NCI-H345 treated with DMSO at 0.1 percent for 48 hours (cell line): ENCODE measurements around the gene ZNHIT2.

Experiments used
- DNase-seq: peaks from one replicate; lab custom pipeline; 2025; ENCODE audit not compliant: unreplicated experiment; lab: John Stamatoyannopoulos, UW

The ZNHIT2 gene

DNA sequence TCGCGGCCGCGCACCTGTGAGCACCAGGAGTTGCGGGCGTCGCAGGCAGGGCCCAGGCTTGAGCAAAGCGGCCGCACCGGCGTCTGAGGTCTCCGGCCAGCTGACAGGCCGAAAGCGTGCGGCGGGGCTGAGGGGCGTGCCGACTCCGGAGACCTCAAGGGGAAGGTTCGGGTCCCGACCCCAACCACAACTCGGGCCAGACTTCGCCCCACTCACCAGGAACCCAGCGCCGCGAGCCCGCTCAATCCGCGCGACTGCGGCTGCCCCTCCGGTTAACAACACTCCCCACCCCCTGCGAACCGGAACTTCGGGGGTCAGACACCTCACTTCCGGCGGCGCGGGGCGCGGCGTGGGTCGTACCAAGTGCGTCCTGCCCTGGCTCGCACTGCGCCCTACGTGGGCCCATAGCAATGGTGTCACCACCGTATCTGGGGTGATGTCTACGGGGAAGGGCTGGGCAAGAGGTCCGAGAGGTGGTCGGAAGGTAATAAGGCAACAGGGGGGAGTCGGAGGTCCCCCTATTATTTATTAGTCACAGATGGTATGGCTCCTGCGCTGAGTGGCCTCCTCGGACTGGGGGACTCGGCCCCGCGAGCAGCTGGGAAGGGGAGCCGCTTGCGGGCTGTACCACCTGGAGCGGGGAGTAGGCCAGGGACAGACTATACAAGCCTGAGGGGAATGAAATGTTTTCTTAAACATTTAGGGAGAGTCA lies 16.9 kb upstream of the ZNHIT2 start, which contains the start of gene SYVN1:
SYVN1 (minus strand) TSS at position 280 of the 712 bp plus-strand sequence. CDS start 918 bp downstream, outside the sequence.
- peak; percentile 99 for DNase-seq

DNA sequence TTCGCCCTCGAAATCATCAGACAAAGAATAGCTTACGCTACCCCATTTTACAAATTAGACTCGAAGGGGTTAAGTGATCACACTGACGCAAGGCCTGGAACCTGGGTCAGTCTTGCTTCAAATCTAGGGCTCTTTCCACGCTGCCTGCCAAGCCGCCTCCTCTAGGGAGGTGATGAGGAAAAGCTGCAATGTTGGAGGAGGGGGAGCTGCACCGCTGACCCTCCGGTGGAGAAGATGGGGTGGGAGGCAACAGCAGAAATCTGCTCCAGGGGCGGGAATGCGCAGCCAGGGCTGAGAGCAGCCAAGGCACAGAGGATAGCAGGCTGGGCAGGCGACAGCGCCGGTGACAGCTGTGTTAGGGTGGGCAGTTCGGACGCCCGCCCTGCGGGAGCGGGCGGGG lies 16.2 kb upstream of the ZNHIT2 start:
- DNase-seq = no peak

DNA sequence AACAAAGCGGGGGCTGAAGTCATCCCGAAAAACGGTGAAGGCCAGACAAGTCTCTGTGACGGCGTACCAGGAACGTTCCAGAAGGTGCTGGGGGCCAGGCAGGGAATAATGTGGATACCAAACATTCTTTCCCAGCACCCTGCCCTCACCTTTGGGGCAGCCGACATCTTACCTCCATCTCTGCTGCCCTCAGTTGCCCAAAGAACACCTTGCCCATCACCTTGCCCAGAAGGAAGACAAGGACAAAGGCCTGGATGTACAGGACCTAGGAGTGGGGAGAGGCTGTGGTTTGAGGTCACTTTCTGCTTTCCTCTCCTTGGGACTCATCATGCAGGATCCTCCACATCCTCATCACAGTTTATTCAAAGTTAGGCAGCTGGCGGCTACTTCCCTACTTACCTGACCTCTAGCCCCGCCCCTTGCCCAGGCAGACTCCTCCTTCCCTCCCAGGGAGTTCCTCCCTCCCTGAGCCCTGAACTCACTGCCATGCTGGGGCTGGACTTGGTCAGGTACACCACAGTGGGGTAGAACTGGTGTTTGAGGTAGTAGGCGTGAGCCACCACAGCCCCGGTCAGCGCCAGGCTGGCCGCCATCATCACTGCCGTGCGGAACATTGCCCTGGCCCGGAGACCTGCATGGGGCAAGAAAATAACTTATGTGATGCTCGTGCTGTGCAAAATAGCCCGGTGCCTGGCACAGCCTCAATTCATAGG lies 15.6 kb upstream of the ZNHIT2 start:
- no peak for DNase-seq

DNA sequence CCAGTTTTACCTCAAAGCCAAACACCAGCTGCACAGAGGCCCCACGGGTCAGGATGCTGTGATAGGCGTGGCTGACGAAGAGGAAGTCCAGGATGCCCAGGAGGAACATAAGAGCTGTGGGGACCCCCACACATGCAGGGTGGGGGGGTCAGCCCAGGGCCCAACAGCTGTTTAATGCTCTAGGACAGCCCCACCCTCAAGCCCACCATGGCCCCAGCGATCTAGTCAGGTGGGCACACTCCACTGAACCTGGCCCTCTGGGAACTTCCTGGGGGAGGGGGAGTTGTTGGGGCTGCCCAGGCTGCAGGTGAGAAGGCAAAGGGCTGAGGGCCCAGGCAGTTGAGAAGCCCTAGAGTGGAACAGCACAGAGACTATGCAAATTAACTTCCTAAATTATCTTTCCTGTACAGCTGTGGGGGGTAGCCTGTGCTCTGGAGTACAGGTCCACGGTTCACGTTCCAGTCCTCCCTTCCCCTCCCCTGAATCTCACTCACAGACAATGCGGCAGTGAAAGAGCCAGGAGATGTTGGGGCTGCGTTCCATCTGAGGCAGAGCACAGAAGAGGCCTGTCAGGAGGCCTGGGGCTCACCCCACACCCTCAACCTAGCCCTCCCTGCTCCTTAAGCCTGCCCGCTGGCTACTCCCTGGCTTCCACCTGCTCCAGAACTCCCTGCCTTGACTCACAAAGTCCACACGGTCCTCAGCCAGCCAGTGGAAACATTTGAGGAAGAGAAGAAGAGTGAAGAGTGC lies 14.9 kb upstream of the ZNHIT2 start:
- no peak for DNase-seq

DNA sequence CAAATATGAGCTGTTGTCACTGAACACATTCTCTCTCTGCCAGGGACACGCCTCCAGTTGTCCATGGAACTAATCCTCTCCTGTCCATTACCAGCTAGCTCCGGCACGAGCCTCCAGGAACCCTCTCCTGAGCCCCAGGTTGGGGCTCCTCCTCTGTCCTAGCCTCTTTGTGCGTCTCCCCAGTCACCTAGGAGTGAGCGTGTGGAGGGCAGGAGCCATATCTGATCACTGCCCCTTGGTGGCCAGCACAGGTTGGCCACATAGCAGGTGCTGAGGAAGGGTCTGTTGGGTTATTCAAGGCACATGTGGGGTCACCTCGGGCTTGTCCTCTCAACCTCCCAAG lies 14.4 kb upstream of the ZNHIT2 start:
- DNase-seq = no peak

DNA sequence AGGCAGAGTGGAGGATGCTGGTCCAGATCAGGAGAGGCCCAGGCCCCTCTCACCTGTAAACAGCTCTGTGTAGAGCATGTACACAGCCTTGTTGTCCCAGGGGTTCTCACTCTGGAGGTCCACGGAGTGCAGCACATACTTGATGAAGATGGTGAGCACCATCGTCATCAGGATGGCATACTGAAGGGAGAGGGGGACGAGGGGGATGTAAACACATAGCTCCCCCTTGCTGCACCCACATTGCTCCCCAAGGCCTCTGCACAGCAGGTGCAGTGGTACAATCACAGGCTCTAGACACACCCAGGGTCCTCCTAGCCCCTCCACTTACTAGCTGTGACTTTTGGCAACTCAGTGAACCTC lies 13.9 kb upstream of the ZNHIT2 start:
- no peak for DNase-seq

DNA sequence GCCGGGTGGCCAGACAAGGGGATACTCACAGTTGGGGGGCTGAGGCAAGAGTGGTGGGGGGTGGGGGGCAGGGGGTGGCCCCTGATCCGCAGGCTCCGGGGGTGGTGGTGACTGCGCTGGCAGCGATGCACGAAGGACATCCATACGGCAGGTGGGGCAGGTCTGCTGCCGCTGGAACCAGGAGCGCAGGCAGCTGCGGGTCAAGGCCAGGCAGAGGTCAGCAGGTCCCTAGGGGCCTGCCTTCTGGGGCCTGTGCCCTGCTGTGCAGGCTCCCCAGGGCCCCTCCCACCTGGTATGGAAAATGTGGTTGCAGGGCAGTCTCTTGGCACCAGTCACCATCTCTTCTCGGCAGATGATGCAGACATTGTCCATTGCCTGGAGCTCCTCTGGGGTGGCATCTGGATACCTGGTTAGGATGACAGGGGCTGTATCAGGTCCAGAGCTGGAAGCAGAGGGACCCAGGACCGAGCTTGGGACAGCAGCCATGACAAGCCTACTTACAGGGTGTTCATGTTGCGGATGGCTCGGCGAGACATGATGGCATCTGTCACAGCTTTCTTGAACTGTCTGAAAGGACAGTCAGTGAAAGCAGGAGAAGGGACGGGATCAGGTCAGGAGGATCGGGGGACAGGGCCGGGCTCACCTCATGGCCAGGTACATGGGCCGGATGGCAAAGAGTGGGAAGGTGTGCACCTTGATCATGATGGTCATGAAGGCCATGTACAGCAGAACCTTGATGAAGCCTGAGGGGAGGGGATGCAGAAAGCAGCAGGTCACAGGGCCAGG lies 13.3 kb upstream of the ZNHIT2 start:
- DNase-seq = no peak

DNA sequence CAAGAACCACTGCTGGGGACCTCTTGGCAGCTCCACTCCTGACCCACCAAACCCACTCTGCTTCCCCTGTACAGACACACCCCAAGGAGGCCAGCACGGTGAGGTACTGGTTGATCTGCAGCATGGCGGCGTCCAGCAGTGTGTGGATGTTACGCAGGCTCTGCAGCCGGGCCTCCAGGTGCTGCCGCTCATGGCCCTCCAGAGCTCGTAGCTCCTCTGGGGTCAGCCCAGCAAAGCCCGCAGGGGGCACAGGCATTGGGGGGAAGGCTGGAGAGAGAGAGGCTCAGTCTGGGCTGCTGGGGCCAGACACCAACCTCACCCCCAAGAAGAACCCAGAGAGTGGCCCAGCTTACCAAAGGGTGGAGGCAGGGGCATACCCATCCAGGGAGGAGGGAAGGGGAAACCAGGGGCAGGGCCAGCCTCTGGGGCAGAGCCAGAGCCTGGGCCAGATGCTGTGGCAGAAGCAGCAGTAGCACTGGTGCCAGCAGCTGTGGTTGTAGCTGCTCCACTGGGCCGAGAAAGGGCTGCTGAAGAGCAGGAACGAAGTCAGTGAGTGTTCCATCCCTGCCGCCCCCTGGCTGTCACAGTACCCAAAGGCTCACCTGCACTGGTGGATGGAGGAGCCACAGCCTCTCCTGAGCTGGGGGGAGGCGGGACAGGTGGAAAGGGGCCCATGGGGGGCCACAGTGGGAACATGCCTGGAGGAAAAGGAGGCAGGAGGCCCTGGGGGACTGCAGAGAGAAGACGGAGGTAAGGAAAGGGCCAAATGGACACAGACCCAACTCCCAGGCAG lies 12.3 kb upstream of the ZNHIT2 start:
- DNase-seq = no peak

DNA sequence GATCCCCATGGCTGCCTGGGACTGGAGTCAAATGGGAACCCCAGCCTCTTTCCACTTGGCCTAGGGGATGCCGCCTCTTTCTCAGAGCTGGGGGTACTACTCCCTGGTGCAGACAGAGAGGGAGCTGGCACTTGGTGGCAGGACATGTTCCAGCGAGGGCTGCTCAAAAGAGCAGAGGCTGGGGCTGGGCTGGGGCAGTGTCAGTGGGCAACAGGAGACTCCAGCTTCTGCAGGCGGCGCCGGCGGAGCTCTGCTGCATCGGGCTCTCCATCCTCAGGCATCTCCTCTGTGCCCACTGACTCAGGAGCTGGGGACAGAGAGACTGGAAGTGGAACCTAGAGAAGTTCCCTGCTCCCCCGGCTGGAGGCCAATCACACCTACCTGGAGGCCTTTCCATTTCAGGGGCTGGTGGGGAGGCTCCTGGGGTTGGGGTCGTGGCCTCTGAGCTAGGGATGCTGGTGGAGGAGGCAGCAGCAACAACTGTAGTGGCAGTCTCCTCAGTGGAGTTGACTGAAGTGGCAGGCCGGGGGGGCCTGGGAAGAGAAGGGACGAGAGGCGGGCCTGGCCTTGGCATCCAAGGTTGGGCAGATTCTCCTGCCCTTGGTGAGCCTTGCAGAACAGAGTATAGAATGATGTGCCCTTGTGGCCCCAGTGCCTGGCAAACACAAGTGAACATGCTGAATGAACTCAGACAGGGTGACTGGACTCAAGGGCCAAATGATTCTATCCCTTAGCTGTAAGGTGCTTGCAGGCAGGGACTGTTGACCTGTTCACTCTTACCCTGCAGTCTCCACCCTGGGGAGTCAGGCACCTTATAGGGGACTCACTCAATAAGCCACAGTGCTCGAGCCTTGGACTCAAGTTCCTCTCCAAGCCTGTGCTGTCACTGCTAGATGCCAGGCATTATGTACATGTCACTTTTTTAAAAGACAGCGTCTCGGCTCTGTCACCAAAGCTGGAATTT lies 11.0 kb upstream of the ZNHIT2 start:
- DNase-seq = no peak

DNA sequence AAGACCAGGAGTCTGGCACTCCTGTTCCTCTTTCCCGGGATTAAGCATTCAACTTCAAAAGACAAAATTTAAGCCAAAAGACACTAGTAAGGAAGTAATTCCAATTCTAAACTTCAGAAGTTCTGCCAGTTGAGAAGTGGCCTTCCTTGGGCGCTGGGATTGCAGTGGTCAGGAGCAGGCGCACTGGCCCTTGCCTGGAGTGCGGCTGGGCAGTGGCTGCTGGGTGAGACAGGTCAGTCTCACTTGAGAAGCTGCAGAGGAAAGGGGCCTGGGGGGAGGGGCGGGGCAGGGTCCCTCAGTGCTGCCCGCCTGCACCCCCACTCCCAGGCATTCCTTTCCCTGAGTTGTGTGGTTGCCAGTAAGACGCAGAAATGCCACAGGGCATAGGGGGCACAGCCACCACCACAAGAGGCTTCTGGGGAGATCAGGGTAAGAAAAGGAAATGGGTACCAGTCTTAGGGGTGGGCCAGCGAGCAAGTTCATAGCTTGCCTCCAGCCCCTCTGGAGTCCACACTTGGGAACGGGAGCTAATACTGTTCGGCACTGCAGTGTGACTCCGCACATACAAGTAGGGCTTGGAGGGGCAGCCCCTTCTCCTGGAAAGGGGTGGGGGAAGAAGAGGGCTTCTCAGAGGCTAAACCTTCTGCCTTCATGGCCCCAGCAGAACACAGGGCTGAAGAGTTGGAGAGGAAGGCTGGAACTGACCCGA lies 10.1 kb upstream of the ZNHIT2 start:
- DNase-seq = no peak

DNA sequence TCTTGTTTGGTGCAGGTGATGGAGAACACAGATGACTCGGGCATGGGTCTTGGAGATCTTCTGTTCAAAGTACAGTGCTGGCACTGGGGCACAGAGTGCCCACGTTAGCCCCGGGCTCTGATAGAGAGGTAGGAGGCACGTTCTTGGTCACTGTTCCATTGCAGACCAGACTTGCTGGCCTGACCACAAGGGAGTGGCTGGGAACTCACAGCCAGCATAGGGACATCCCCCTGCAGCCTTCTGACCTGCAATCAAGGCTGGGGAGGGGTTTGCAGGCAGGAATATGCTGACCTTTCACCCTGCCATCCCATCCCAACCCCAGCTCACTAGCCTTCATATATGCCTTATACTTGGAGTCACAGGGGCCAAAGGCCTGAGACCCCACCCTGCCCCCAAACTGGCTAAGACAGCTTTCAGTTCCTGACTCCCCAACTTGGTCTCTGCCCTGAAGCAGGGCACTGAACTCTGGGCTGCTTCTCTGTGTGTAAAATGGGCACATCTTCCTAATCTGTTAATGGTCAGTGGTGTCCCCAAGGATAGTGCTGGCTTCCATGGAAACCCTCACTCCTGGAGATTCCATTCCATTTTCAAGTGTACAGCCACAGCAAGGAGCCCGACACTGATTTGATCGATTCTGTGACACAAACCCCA lies 9.2 kb upstream of the ZNHIT2 start:
- no peak for DNase-seq

DNA sequence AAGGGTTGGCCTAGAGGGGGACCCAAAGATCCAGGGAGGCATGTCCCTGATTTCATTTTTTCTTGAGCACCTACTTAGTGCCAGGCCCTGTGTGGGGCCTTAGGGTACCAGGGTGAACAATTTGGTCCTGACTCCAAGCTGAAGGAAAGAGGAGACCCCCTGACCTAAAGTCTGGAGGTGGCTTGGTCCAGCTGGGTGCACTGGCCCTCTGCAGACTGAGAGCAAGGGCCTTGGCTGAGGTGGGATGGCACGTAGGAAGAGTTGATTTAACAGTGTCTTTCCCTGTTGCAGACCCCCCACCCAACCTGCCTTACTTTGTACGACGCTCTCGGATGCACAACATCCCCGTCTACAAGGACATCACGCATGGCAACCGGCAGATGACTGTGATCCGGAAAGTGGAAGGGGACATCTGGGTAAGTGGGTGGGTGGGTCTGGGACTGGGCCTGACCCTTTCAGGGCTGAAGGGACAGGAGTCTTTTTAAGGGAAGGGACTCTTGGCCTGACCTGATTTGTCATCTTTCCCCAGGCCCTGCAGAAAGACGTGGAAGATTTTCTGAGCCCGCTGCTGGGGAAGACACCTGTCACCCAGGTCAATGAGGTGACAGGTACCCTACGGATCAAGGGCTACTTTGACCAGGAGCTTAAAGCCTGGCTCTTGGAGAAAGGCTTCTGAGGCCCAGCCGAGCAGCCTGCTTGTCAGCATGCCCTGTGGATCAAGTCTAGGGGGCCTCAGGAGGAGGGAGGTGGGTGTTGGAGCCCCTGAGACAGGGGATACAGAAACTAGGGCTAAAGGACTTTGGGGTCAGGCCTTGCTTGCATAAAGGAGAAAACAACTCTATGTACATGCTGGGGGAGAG lies 7.9 kb upstream of the ZNHIT2 start:
- DNase-seq = no peak

DNA sequence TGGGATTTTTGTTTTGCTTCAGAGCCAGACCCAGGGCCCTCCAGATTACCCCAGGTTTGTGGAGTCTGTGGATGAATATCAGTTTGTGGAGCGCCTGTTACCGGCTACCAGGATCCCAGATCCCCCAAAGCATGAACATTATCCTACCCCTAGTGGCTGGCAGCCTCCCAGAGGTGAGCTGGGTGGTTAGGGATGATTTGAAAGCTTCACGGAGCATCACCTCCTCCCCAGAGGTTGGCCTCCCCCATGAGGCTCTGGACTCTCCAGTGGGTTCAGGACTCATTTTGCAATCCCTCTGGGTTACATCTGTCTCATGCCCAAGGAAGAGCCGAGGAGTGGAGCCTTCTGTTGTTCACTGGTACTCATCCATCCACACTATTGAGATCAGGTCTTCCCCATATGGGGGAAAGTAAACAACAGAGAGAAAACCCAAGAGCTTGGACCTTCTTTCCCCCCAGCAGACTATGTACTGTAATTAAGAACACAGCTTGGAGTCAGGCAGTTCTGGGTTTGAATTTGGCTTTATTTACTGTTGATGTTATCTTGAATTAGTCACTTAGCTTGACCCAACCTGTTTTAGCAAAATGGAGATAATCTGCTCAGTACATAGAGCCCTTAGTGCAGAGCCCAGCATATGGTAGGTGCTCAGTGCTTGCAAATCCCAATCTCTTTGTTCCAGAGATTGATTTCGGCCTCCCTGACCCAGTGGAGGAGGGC lies 7.1 kb upstream of the ZNHIT2 start:
- DNase-seq = no peak

DNA sequence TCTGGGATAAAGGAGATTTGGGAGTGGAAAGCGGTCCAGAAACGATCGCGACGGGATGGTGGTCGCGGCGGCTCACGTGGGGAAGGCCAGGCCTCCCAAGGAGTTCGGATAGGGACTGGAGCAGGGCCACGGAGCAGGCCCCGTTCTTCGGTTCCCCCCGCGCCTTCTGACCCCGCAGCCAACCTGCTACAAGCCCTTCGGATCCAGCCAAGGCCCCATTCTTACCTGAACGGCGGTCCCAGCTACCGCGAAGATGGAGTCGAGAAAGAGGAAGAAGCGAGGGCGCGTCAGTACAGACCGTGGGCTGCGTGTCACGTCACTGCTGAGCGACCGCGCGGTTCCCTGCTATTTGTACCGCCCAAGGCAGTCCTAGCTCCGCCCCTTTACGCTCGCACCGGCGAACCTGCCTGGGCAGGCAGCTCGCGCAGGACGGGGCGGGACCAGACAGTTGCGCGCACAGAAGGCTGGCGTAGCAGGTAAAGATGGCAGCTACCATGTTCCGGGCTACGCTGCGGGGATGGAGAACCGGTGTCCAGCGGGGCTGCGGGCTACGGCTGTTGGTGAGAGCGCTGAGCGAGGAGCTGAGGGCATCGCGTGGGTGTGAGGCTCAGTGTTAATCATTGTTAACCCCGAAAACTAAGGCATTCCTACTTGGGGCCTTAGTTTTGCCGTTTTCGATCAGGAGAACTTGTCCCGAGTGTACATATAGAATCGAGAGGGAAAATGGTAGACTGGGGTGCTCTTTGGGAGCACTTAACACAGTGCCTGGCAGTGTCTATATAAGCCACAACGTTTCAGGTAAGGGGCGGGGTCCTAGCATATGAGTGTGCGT lies 4.6 kb upstream of the ZNHIT2 start, which contains the start of the genes FAU and MRPL49:
FAU (minus strand) TSS at position 270 of the 832 bp plus-strand sequence. CDS start 321 bp downstream, outside the sequence.
MRPL49 (plus strand) TSS at position 457 of the 832 bp plus-strand sequence; CDS start at position 483, 26 bp downstream.
- DNase-seq = peak; percentile 98

DNA sequence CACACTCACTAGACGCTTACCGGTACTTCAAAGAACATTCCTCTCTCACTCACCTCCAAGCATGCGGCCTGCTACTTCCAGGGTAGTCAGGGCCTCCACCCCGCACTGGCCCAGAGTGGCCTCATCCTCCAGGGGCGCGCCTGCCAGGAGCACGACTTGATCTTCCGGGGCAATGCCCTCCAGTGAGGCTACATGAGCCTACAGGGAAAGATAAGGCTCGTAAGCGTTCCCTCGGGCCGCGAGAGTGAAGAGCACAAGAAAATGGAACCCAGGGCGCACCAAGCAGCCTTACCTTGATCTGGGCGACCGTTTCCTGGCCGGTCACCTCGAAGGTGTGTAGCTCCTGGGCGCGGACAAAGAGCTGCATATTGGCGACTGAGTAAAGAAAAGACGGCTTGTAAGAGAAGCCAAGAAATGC lies 4.0 kb upstream of the ZNHIT2 start:
- DNase-seq = no peak
